GM20000 (cell line): Measurements from ENCODE around the gene RHOT2.

Experiments
- DNase-seq: peaks from one replicate; pipeline ENCODE4 v3.0.0; 2012; ENCODE audit warnings: low spot score
- CTCF ChIP-seq: IDR thresholded peaks from 2 replicates; pipeline ENCODE4 v1.5.1; 2012; ENCODE audit warnings: mild to moderate bottlenecking, control low read depth; ENCODE audit errors: extremely low read depth, missing control alignments

Gene RHOT2

DNA sequence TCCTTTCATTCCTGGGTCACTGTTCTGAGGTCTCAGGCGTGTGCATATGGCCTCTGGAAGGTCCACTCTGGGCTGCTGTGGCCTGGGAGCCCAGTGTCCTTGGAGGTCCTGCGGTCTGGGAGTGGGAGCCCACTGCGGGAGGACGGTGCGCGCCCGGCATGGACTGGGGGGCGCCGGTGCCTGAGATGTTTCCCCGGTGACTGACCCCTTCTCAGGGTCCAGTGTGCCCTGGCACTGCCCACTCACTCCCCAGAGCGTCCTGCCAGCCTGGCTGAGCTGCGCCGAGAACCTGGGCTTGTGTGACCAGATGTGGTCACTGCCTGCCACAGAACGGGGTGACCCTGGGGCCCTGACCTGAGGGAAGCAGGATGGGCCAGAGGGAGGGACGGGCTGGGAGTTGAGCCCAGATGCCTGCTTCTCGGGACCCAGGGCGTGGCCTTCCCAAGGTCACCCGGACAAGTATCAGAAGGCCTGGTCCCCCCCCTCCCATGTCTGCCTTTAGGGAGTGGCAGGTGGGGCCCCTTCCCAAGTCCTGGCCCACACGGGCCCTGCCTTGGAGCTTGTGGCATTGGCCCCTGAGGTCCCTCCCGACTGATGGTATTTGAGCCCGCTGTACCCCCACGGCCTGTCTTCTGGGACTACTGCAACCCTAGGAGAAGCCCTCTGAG is 6.4 kb downstream of the RHOT2 start:
- no peak for DNase-seq
- TF ChIP-seq CTCF, result no peak

- DNase-seq, result no peak
- TF ChIP-seq CTCF, result no peak
Observed at GRCh38 chr16:674968-675883, 7.3 kb downstream of the RHOT2 start, which contains the start of gene RHBDL1. Gene RHBDL1, plus strand, starts transcription at chr16:675671. Its CDS starts 120 bp downstream, at chr16:675791.

DNA sequence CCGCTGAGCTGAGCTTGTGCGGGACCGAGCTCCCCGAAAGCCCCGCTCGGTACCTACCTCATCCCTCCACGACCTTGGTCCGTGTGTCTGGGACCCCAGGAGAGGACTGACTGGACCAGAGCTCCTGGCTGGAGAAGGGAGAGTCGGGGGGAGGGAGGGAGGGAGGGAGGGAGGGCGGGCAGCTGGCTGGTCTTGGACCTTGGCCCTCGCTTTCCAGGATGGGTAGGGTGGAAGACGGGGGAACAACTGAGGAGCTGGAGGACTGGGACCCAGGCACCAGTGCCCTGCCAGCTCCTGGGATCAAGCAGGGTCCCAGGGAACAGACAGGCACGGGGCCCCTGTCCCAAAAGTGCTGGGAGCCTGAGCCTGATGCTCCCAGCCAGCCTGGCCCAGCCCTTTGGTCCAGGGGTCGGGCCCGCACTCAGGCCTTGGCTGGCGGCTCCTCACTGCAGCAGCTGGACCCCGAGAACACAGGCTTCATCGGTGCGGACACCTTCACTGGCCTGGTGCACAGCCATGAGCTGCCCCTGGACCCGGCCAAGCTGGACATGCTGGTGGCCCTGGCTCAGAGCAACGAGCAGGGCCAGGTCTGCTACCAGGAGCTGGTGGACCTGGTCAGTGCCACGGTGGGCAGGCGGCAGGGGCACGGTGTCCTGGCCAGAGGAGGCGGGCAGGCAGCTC is 8.1 kb downstream of the RHOT2 start:
- DNase-seq, result no peak
- no peak for TF ChIP-seq CTCF

DNA sequence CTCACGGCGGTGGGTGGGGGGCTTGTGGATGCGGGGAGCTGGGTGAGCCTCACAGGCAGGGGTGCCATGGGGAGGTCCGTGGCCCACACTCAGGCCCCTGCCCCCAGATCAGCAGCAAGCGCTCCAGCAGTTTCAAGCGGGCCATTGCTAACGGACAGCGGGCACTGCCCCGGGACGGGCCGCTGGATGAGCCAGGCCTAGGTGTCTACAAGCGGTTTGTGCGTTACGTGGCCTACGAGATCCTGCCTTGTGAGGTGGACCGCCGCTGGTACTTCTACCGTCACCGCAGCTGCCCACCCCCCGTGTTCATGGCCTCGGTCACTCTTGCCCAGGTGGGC is 8.6 kb downstream of the RHOT2 start:
- no peak for DNase-seq
- TF ChIP-seq CTCF, result no peak

- TF ChIP-seq CTCF, result no peak
- DNase-seq, result no peak
Observed at GRCh38 chr16:676913-677312, 9.0 kb downstream of the RHOT2 start.

GRCh38 chr16:677316-678190 is 9.6 kb downstream of the RHOT2 start:
- no peak for TF ChIP-seq CTCF

More at GRCh38 chr16:677316-678190, 9.6 kb downstream of the RHOT2 start:
- DNase-seq, result no peak
